Calu3 (cell line): Measurements from ENCODE around the gene SPAG4. TPM values are rescaled to one million over a fixed set of nuclear protein-coding genes. Genes with fewer than 3 reads are reported as not detected.
A peak's percentile ranks its signal among the peaks of the same experiment; 100 is the strongest.

Experiments
- BruUV-seq: library from RNA; stranded (reverse); fragments of 400-500 nt; replicated peaks from 2 replicates; lab custom pipeline; 2021; lab: Mats Ljungman, UMichigan
- CTCF ChIA-PET: fragments of 300-600 bp; sonication (Branson Sonifier 250); formaldehyde crosslinking; loops from one replicate; lab custom pipeline; 2022; ENCODE audit warnings: antibody characterized with exemption; lab: Charles Lee
- DNase-seq: peaks from one replicate; pipeline ENCODE4 v3.0.0; 2022
- H3K27ac Mint-ChIP-seq: one replicate; pipeline ENCODE4 v1.8.0; 2022; ENCODE audit warnings: mixed read lengths; ENCODE audit not compliant: unreplicated experiment
- H3K27me3 Mint-ChIP-seq: one replicate; pipeline ENCODE4 v1.8.0; 2022; ENCODE audit warnings: mixed read lengths; ENCODE audit not compliant: unreplicated experiment
- H3K36me3 Mint-ChIP-seq: one replicate; pipeline ENCODE4 v1.8.0; 2022; ENCODE audit warnings: mild to moderate bottlenecking, moderate library complexity, mixed read lengths; ENCODE audit not compliant: insufficient read depth, unreplicated experiment
- H3K4me1 Mint-ChIP-seq: one replicate; pipeline ENCODE4 v1.8.0; 2022; ENCODE audit warnings: mild to moderate bottlenecking, low read depth, mixed read lengths; ENCODE audit not compliant: unreplicated experiment
- H3K4me3 Mint-ChIP-seq: one replicate; pipeline ENCODE4 v1.8.0; 2022; ENCODE audit warnings: mild to moderate bottlenecking, low read depth, moderate library complexity, mixed read lengths; ENCODE audit not compliant: unreplicated experiment
- H3K9me3 Mint-ChIP-seq: one replicate; pipeline ENCODE4 v1.8.0; 2022; ENCODE audit warnings: low read depth, mixed read lengths; ENCODE audit not compliant: unreplicated experiment
- intact Hi-C: fragments of 100-400 bp; cut with micrococcal nuclease; formaldehyde crosslinking; loops from one replicate; pipeline ENCODE4 v1.10.0; 2022; ENCODE audit not compliant: unreplicated experiment
- total RNA-seq: library from RNA; stranded (reverse); gene quantifications from 2 replicates; pipeline ENCODE4 v1.2.3, GENCODE V29; 2022
- TF ChIP-seq, protein P1 (sequence below): fragments of 200-600 bp; IDR thresholded peaks from one replicate; pipeline ENCODE4 v1.8.0; 2022; ENCODE audit warnings: antibody characterized with exemption; ENCODE audit not compliant: unreplicated experiment

Gene SPAG4
- total RNA-seq, 1 experiment from 2014 or later: 7.7 TPM

GRCh38 chr20:35620818-35621559, 5.4 kb downstream of the SPAG4 start:
- Mint-ChIP-seq H3K27me3 (no peaks in the 10 kb centered on the region), H3K27ac (no peak overlapping the region), H3K36me3 (peaks cover 88% of the 10 kb centered on the region), H3K4me3 (no peak overlapping the region), H3K4me1 (peaks cover 32% of the 10 kb centered on the region), H3K9me3 (no peaks in the 10 kb centered on the region)
- no TSS peak for BruUV-seq
- CTCF ChIA-PET: interaction anchor here (1.2 kb wide), 1 partner anchor 52 kb away, joined by 6 read pairs; no protein-coding TSS in a partner anchor
- intact Hi-C loops: no loop called here
- no peak for DNase-seq
- TF ChIP-seq, protein P1, sequence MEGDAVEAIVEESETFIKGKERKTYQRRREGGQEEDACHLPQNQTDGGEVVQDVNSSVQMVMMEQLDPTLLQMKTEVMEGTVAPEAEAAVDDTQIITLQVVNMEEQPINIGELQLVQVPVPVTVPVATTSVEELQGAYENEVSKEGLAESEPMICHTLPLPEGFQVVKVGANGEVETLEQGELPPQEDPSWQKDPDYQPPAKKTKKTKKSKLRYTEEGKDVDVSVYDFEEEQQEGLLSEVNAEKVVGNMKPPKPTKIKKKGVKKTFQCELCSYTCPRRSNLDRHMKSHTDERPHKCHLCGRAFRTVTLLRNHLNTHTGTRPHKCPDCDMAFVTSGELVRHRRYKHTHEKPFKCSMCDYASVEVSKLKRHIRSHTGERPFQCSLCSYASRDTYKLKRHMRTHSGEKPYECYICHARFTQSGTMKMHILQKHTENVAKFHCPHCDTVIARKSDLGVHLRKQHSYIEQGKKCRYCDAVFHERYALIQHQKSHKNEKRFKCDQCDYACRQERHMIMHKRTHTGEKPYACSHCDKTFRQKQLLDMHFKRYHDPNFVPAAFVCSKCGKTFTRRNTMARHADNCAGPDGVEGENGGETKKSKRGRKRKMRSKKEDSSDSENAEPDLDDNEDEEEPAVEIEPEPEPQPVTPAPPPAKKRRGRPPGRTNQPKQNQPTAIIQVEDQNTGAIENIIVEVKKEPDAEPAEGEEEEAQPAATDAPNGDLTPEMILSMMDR: no peak

DNA sequence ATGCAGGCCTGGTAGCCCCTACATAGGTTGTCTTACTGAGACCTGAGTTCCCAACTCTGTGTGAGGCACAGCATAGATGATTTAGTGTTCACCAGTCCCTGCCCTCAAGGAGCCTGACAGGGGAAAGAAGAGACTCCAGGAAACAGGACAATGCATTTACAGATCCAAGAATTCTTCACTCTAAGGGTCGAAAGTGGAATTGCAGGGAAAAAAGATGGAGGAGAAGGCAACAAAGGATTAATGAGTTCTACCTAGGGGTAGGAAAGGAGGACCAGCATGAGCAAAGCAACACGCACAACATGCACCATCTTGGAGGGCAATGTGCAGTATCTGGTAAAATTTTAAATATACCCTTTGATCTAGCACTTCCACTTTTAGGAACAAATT, 5.9 kb downstream of the SPAG4 start:
- Mint-ChIP-seq H3K27ac (no peak overlapping the region), H3K4me1 (peaks cover 31% of the 10 kb centered on the region), H3K27me3 (no peaks in the 10 kb centered on the region), H3K4me3 (no peak overlapping the region), H3K9me3 (no peaks in the 10 kb centered on the region), H3K36me3 (peaks cover 88% of the 10 kb centered on the region)
- TF ChIP-seq, protein P1: peak; percentile 18
- no TSS peak for BruUV-seq
- CTCF ChIA-PET: interaction anchor here (1.2 kb wide), 1 partner anchor 53 kb away, joined by 6 read pairs; no protein-coding TSS in a partner anchor
- intact Hi-C loops: no loop called here
- DNase-seq: no peak

DNA sequence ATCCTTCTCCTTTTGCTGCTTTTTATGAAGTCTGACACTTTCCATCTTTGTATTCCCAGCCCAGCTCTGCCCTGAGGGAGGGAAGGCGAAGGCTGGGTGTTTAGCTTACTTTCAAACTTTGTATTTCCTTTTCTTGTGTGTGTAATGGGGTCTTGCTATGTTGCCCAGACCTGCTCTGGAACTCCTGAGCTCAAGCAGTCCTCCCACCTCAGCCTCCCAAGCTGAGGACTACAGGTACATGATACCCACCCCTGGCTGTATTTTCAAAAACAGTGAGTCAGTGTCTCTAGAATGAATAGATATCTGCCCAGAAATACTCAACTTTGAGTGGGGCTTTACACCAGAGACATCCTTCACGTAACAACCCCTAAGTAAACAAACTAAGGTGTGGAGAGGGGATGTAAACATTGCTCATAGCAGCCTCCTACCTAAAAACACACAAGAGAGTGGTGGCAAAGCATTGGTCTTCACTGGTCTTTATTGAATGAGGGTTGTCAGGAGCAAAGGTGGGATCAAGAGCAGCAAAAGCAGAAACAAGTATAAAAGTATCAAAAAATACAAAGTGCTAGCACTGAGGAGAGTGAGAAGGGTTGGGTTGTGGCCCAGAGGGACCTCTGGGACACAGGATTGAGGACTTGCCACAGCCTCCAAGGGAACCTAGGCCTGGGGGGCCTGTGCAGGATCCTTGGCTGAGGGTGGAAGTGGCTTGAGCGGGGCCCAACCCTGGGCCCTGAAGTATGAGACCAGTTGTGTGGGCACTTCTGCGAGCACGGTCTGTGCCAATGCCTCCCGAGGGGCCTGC, 10.2 kb downstream of the SPAG4 start:
- Mint-ChIP-seq H3K4me1 (no peaks in the 10 kb centered on the region), H3K27ac (peak overlapping the region; percentile 8), H3K4me3 (no peak overlapping the region), H3K36me3 (peaks cover 82% of the 10 kb centered on the region), H3K27me3 (no peaks in the 10 kb centered on the region), H3K9me3 (no peaks in the 10 kb centered on the region)
- intact Hi-C loops: no loop called here
- TSS peak; percentile 49 for BruUV-seq
- TF ChIP-seq, protein P1: no peak
- CTCF ChIA-PET: interaction anchor here (0.6 kb wide), 1 partner anchor 1425 kb away, joined by 3 read pairs; no protein-coding TSS in a partner anchor
- no peak for DNase-seq

DNA sequence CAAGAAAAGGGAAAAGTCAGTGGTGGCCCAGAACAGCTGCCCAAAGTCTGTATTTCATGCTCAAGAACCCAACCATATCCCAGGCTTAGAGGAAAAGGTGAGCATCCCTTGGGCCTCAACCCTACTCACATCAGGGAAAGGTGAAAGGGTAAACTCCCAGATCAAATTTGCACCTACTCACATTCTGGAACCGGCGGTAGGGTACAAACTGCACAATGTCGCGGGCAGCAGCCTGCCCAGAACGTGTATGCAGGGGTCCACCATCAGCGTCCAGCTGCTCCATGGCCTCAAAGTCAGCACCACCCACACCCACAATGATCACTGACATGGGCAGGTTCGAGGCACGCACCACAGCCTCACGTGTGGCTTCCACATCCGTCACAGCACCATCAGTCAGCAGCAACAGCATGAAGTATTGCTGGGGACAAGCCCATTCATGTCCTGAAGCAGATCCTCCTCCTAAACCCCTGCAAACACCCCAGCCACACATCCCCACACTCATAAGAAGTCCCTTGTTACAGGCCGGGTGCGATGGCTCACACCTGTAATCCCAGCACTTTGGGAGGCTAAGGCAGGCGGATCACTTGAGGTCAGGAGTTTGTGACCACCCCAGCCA, 10.9 kb downstream of the SPAG4 start:
- no peaks in the 10 kb centered on the region for H3K27me3 Mint-ChIP-seq
- TF ChIP-seq, protein P1: no peak

More for the DNA sequence above, 10.9 kb downstream of the SPAG4 start:
- Mint-ChIP-seq H3K9me3 (no peaks in the 10 kb centered on the region), H3K36me3 (peaks cover 80% of the 10 kb centered on the region), H3K27ac (no peak overlapping the region), H3K4me3 (no peak overlapping the region), H3K4me1 (no peaks in the 10 kb centered on the region)
- DNase-seq: no peak
- intact Hi-C loops: no loop called here
- BruUV-seq: no TSS peak
- CTCF ChIA-PET: no interaction called here
